ENCODE data around the gene DNAJC18.

The DNAJC18 gene

DNA sequence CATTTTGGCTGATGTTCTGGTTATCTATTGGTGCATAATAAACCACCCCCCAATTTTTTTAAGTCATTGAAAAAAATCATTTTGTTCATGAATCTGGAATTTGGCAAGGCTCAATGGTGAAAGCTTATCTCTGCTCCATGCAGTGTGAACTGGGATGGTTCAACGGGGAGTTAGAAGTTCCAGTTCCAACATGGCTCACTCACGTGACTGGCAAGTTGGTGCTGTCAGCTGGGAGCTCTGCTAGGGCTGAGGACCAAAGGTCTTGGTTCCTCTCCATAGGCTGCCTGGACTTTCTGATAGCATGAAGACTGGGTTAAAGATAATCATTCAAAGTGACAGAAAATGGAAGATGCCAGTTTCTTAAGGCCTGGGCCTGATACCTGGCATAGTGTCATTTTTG lies 32.4 kb downstream of the DNAJC18 start:
- no peak overlapping the region for H3K27ac ChIP-seq
- POLR2A ChIA-PET (ENCODE audit: low non-redundant PET) = no interaction called here
- no peak for DNase-seq (ENCODE audit: low spot score)
- no peak for TF ChIP-seq CTCF (conservative IDR thresholded peaks at IDR 0.05; ENCODE audit: low read depth)
- CTCF ChIA-PET = interaction anchor here (1.0 kb wide), 1 partner anchor 106 kb away, joined by 3 read pairs; no protein-coding TSS in a partner anchor

DNA sequence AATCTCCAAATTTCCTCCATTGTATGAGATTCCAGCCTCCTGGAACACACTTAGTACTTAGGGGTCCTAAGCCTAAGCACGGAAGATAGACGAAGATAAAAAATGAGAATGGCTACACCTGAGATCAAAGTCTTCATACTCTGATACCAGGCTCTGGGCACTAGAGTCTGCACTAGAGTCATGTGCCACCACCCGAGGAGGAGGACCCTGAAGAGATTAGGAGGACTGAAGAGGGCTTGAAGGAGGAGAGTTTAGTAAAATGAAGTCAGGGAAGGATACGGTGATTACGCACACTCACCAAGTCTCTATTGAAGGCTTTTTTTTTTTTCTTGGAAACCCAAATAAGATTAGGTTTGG lies 34.9 kb downstream of the DNAJC18 start:
- DNase-seq (ENCODE audit: low spot score) = no peak
- TF ChIP-seq CTCF (conservative IDR thresholded peaks at IDR 0.05; ENCODE audit: low read depth) = no peak
- H3K27ac ChIP-seq = peak overlapping the region; percentile 95
- ChIA-PET POLR2A (ENCODE audit: low non-redundant PET) (interaction anchor here (0.6 to 1.6 kb wide), 2 partner anchors 11 to 124 kb away, joined by 6 read pairs; no protein-coding TSS in a partner anchor), CTCF (interaction anchor here (0.7 kb wide), 1 partner anchor 18 kb away, joined by 3 read pairs; no protein-coding TSS in a partner anchor)

DNA sequence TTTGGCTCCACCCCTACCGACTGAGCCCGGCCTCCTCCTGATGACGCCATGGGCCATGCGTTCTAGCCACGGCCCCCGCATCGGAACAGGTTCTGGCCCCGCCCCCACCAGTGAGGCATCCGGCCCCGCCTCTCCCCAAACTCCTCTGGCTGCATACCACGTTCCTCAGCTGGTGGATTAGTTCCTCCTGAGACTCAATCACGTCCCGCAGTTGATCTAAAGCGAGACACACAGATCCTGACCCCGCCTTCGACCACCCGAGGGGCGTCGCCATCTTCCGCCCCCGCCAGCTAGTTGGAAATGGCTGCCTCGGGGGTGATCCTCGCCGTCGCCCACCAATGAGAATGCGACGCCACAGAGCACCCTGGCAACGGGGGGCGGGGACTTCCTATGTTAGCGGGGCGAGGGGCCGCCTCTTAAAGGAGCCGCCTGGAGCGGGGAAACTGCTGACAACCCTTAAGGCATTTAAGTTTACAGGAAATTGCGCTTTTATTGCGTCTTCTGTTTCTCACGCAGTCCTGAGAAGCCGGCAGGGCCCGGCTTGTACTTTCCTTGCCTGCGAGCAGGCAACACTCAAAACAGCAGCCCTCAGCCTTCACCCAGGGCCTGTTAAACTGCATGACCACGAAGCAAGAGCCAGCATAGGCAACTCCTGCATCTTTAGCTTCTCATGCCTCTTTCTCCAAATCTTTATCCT lies 35.4 kb downstream of the DNAJC18 start, which contains the start of gene SPATA24:
Gene SPATA24 (minus strand): TSS at position 303 of the 697 bp plus-strand sequence. CDS start 29 bp downstream, at position 274.
- peak; percentile 99 for DNase-seq (ENCODE audit: low spot score)
- ChIA-PET POLR2A (ENCODE audit: low non-redundant PET) (interaction anchor here (0.6 to 1.6 kb wide), 3 partner anchors 12 to 123 kb away, joined by 3 to 6 read pairs (median 6); no protein-coding TSS in a partner anchor), CTCF (interaction anchor here (0.7 kb wide), 1 partner anchor 19 kb away, joined by 3 read pairs; no protein-coding TSS in a partner anchor)
- TF ChIP-seq CTCF (conservative IDR thresholded peaks at IDR 0.05; ENCODE audit: low read depth) = no peak
- peak within 1 kb of the TSS; percentile 95 for H3K27ac ChIP-seq

DNA sequence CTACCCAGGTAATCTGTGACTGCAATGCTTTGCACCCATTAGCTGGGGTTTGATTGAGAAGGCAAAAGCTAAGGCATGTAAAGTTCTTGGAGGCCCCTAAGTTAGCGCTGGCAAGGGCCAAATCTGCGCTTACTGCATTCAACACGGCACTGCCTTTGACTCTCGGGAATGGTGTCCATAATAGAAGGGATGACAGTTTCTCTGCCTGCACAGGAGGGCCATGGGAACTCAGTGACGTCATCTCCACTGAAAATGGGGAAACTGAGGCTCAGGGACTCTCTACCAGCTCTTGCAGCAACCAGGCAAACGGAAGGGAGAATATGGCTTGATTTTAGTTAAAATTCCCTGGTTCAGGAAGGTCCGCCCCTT lies 35.9 kb downstream of the DNAJC18 start:
- ChIA-PET CTCF (interaction anchor here (1.0 kb wide), 1 partner anchor 98 kb away, joined by 3 read pairs; no protein-coding TSS in a partner anchor), POLR2A (ENCODE audit: low non-redundant PET) (interaction anchor here (1.1 to 1.6 kb wide), 2 partner anchors 12 to 42 kb away, joined by 3 to 6 read pairs; no protein-coding TSS in a partner anchor)
- peak overlapping the region; percentile 95 for H3K27ac ChIP-seq
- no peak for DNase-seq (ENCODE audit: low spot score)
- TF ChIP-seq CTCF (conservative IDR thresholded peaks at IDR 0.05; ENCODE audit: low read depth) = no peak

- ChIA-PET CTCF (interaction anchor here (1.0 kb wide), 1 partner anchor 97 kb away, joined by 3 read pairs; no protein-coding TSS in a partner anchor), POLR2A (ENCODE audit: low non-redundant PET) (interaction anchor here (1.6 kb wide), 1 partner anchor 13 kb away, joined by 6 read pairs; no protein-coding TSS in a partner anchor)
- TF ChIP-seq CTCF (conservative IDR thresholded peaks at IDR 0.05; ENCODE audit: low read depth) = no peak; the same call in 1 of the 2 replicates
- no peak for DNase-seq (ENCODE audit: low spot score)
- H3K27ac ChIP-seq = peak overlapping the region; percentile 95
Measured at GRCh38 chr5:139402561-139403158, 36.7 kb downstream of the DNAJC18 start.

DNA sequence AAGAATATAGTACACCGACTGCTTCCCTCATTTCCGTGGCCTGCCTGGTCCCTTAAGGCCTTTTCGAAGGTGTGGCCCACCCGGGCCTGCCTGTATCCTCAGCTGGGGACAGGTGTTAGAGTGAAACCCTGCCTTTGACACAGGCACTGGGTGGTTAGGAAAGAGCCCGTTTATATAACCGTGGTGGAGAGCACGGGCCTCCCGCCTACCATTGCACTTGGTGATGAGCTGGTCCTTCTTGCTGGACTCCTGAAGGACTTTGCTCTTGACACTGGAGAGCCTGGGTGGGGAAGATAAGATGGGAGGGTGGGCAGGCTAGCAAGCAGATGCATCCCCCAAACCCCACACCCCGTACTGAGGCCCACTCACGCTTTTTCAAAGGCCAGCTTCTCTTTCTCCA lies 37.8 kb downstream of the DNAJC18 start:
- CTCF ChIA-PET = interaction anchor here (1.0 kb wide), 1 partner anchor 72 kb away, joined by 3 read pairs; no protein-coding TSS in a partner anchor
- POLR2A ChIA-PET (ENCODE audit: low non-redundant PET) = interaction anchor here (0.7 to 0.8 kb wide), 2 partner anchors 33 to 579 kb away, joined by 3 read pairs; no protein-coding TSS in a partner anchor
- TF ChIP-seq CTCF (conservative IDR thresholded peaks at IDR 0.05; ENCODE audit: low read depth) = no peak
- DNase-seq (ENCODE audit: low spot score) = no peak
- H3K27ac ChIP-seq = peak overlapping the region; percentile 95; the same call in 1 of the 2 replicates

All from RWPE1 (cell line).